Cardiac muscle cell (in vitro differentiated cells and primary cell): ENCODE data around the gene FGFBP3. TPM values are rescaled to one million over a fixed set of nuclear protein-coding genes. Genes with fewer than 3 reads are reported as not detected.

Source experiments
- DNase-seq, 2 donors: peaks; one replicate each; pipeline versions ENCODE4 v3.0.0 to v3.0.0-alpha.2; 2010 to 2017; ENCODE audit warnings: low read depth in 1 of 2, low spot score in 1 of 2
- H3K27ac ChIP-seq: fragments of 200-600 bp; sonication (generic); 2 replicates; pipeline ENCODE4 v1.5.1; 2016
- H3K27me3 ChIP-seq: fragments of 200-600 bp; sonication (generic); 2 replicates; pipeline ENCODE4 v1.6.0; 2016; ENCODE audit warnings: control low read depth
- H3K36me3 ChIP-seq: fragments of 200-600 bp; sonication (generic); 2 replicates; pipeline ENCODE4 v1.5.1; 2016; ENCODE audit warnings: control low read depth
- H3K4me1 ChIP-seq: fragments of 200-600 bp; sonication (generic); 2 replicates; pipeline ENCODE4 v1.8.1; 2017; ENCODE audit warnings: low read depth, mild to moderate bottlenecking, mixed run types
- H3K4me3 ChIP-seq: fragments of 200-600 bp; sonication (generic); 2 replicates; pipeline ENCODE4 v1.5.1; 2016; ENCODE audit warnings: mild to moderate bottlenecking
- H3K9me3 ChIP-seq: fragments of 200-600 bp; sonication (generic); 2 replicates; pipeline ENCODE4 v1.5.1; 2017; ENCODE audit warnings: low read depth, mild to moderate bottlenecking, control low read depth
- CTCF ChIP-seq: IDR thresholded peaks from 2 replicates; pipeline ENCODE4 v1.5.1; 2012; ENCODE audit warnings: low read depth, mild to moderate bottlenecking, low read length
- polyA plus RNA-seq: library from polyadenylated mRNA; unstranded; fragments of >200 nt; fragmentation: Nextera tagmentation; extraction: Ambion mirVana; gene quantifications from 2 replicates; pipeline ENCODE4 v1.2.1, GENCODE V29; 2016
- total RNA-seq: library from RNA; depleted of rRNA; stranded (reverse); fragments of >200 nt; gene quantifications from 2 replicates; pipeline ENCODE4 v1.2.3, GENCODE V29; 2016

FGFBP3 gene
- total RNA-seq = 7.2 and 14.2 TPM in 2 replicates
- polyA plus RNA-seq = 16.6 and 26.4 TPM in 2 replicates

- Histone ChIP-seq H3K9me3 (no peaks in the 10 kb centered on the region), H3K36me3 (no peaks in the 10 kb centered on the region), H3K27me3 (peaks cover 4% of the 10 kb centered on the region), H3K4me3 (peak within 1 kb of the TSS; percentile 81), H3K27ac (peak within 1 kb of the TSS; percentile 67), H3K4me1 (peaks cover 12% of the 10 kb centered on the region)
- no peak for TF ChIP-seq CTCF
- peak; percentile 71 to 91 for DNase-seq
These were observed at the start of gene FGFBP3 for GRCh38 chr10:91909117-91909677. TSS of gene FGFBP3 (minus strand) at chr10:91909486. CDS start at chr10:91908969, 517 bp downstream.

GRCh38 chr10:91957091-91957490 lies 47.8 kb upstream of the FGFBP3 start:
- Histone ChIP-seq H3K27ac (no peak overlapping the region), H3K9me3 (no peaks in the 10 kb centered on the region), H3K36me3 (peaks cover 78% of the 10 kb centered on the region), H3K27me3 (no peaks in the 10 kb centered on the region), H3K4me1 (no peaks in the 10 kb centered on the region), H3K4me3 (no peak overlapping the region)
- TF ChIP-seq CTCF = no peak
- DNase-seq = no peak

- TF ChIP-seq CTCF = no peak
- no peaks in the 10 kb centered on the region for H3K27me3 ChIP-seq
- H3K4me3 ChIP-seq = no peak overlapping the region
- H3K9me3 ChIP-seq = no peaks in the 10 kb centered on the region
- peaks cover 78% of the 10 kb centered on the region for H3K36me3 ChIP-seq
- no peak for DNase-seq
- no peaks in the 10 kb centered on the region for H3K4me1 ChIP-seq
- H3K27ac ChIP-seq = no peak overlapping the region
These were observed 45.8 kb upstream of the FGFBP3 start for GRCh38 chr10:91955114-91955513.

- DNase-seq = peak in 1 of 2 donors; percentile 63
- H3K27me3 ChIP-seq = no peaks in the 10 kb centered on the region
- H3K4me1 ChIP-seq = no peaks in the 10 kb centered on the region
- H3K27ac ChIP-seq = no peak overlapping the region
- H3K36me3 ChIP-seq = peaks cover 65% of the 10 kb centered on the region
- no peak for TF ChIP-seq CTCF
- no peak overlapping the region for H3K4me3 ChIP-seq
- no peaks in the 10 kb centered on the region for H3K9me3 ChIP-seq
These were observed 44.4 kb upstream of the FGFBP3 start for GRCh38 chr10:91953600-91954160.

- Histone ChIP-seq H3K9me3 (no peaks in the 10 kb centered on the region), H3K4me3 (no peak overlapping the region), H3K4me1 (no peaks in the 10 kb centered on the region), H3K27ac (no peak overlapping the region), H3K27me3 (no peaks in the 10 kb centered on the region), H3K36me3 (peaks cover 47% of the 10 kb centered on the region)
- TF ChIP-seq CTCF = no peak
- DNase-seq = peak in 1 of 2 donors; percentile 6
These were observed 35.8 kb upstream of the FGFBP3 start for GRCh38 chr10:91944880-91945630.
